Fibroblast of mammary gland (primary cell): ENCODE data around the gene GM2A.
"Not testable (repeated sequence)": the region's sequence is repeated elsewhere in the genome, so short reads cannot be mapped to it uniquely, and the experiment has no call there.

Experiments
- DNase-seq: peaks from one replicate; pipeline ENCODE4 v3.0.0-alpha.2; 2010; ENCODE audit warnings: low read depth
- H3K4me3 ChIP-seq: 2 replicates; pipeline ENCODE4 v1.5.1; 2011; ENCODE audit warnings: low read depth, mild to moderate bottlenecking, low read length, moderate library complexity; ENCODE audit not compliant: control insufficient read depth
- CTCF ChIP-seq: conservative IDR thresholded peaks from 2 replicates; pipeline ENCODE4 v1.5.1; 2011; ENCODE audit warnings: low read depth, low read length, inconsistent platforms; ENCODE audit not compliant: control insufficient read depth, insufficient read depth

The GM2A gene

GRCh38 chr5:151227918-151228447 is 25.0 kb upstream of the GM2A start:
- no peak for TF ChIP-seq CTCF
- DNase-seq: peak; percentile 25
- no peak overlapping the region for H3K4me3 ChIP-seq

GRCh38 chr5:151228986-151229385 is 24.0 kb upstream of the GM2A start:
- no peak overlapping the region for H3K4me3 ChIP-seq
- DNase-seq: no peak
- no peak for TF ChIP-seq CTCF

GRCh38 chr5:151230048-151230680 is 22.8 kb upstream of the GM2A start:
- no peak for DNase-seq
- no peak for TF ChIP-seq CTCF
- no peak overlapping the region for H3K4me3 ChIP-seq

- H3K4me3 ChIP-seq: no peak overlapping the region
- peak; percentile 9 for DNase-seq
- no peak for TF ChIP-seq CTCF
These were observed 21.6 kb upstream of the GM2A start for GRCh38 chr5:151231359-151231758.

GRCh38 chr5:151233616-151234085 is 19.3 kb upstream of the GM2A start:
- DNase-seq: no peak
- TF ChIP-seq CTCF: no peak
- no peak overlapping the region for H3K4me3 ChIP-seq

GRCh38 chr5:151234476-151235238 is 18.3 kb upstream of the GM2A start:
- no peak overlapping the region for H3K4me3 ChIP-seq
- DNase-seq: peak; percentile 81
- TF ChIP-seq CTCF: no peak

GRCh38 chr5:151235239-151235571 is 17.8 kb upstream of the GM2A start:
- not testable (repeated sequence) for H3K4me3 ChIP-seq, DNase-seq
